GM19240 (cell line): ENCODE results near the gene A1BG.
A peak's percentile ranks its signal among the peaks of the same experiment; 100 is the strongest.
"Not testable (repeated sequence)": the region's sequence is repeated elsewhere in the genome, so short reads cannot be mapped to it uniquely, and the experiment has no call there.

ENCODE experiments used
- DNase-seq: peaks from one replicate; pipeline ENCODE4 v3.0.0; 2011; ENCODE audit warnings: low spot score; ENCODE audit not compliant: insufficient read length

The A1BG gene

GRCh38 chr19:58336820-58337219 is 16.5 kb downstream of the A1BG start:
- DNase-seq, result no peak

GRCh38 chr19:58336216-58336615 is 17.1 kb downstream of the A1BG start:
- DNase-seq, result no peak

GRCh38 chr19:58335630-58336029 is 17.7 kb downstream of the A1BG start:
- DNase-seq, result no peak

GRCh38 chr19:58334691-58335249 is 18.5 kb downstream of the A1BG start:
- DNase-seq, result no peak

- no peak for DNase-seq
These were observed 20.6 kb downstream of the A1BG start for GRCh38 chr19:58332697-58333096.

- DNase-seq, result no peak
These were observed 22.8 kb downstream of the A1BG start for GRCh38 chr19:58330458-58330857.

GRCh38 chr19:58328999-58329398 is 24.3 kb downstream of the A1BG start:
- no peak for DNase-seq

- peak; percentile 93 for DNase-seq
These were observed 26.2 kb downstream of the A1BG start, which contains the start of gene ZSCAN22 for GRCh38 chr19:58326914-58327726. ZSCAN22 (plus strand) TSS chr19:58326994; CDS start chr19:58334803, 7,809 bp downstream.

GRCh38 chr19:58326501-58326913 is 26.8 kb downstream of the A1BG start:
- DNase-seq, result no peak

- DNase-seq, result no peak
These were observed 27.8 kb downstream of the A1BG start for GRCh38 chr19:58325311-58326022.

GRCh38 chr19:58319241-58319640 is 34.1 kb downstream of the A1BG start:
- no peak for DNase-seq

- DNase-seq, result no peak
These were observed 35.0 kb downstream of the A1BG start for GRCh38 chr19:58318297-58318696.

- DNase-seq, result no peak
These were observed 35.7 kb downstream of the A1BG start for GRCh38 chr19:58317476-58318072.

- no peak for DNase-seq
These were observed 37.7 kb downstream of the A1BG start for GRCh38 chr19:58315580-58315979.

GRCh38 chr19:58311345-58311865 is 41.9 kb downstream of the A1BG start:
- DNase-seq, result no peak

GRCh38 chr19:58310685-58311084 is 42.6 kb downstream of the A1BG start:
- DNase-seq, result not testable (repeated sequence)

GRCh38 chr19:58307736-58308135 is 45.6 kb downstream of the A1BG start:
- DNase-seq, result no peak

- no peak for DNase-seq
These were observed 47.4 kb downstream of the A1BG start for GRCh38 chr19:58305932-58306323.

- peak; percentile 96 for DNase-seq
These were observed 48.0 kb downstream of the A1BG start, which contains the start of gene ERVK3-1 for GRCh38 chr19:58305065-58305931. ERVK3-1 (plus strand) TSS chr19:58305377; CDS start chr19:58312169, 6,792 bp downstream.

- DNase-seq, result no peak
These were observed 48.6 kb downstream of the A1BG start for GRCh38 chr19:58304748-58305064.

- no peak for DNase-seq
These were observed 49.0 kb downstream of the A1BG start for GRCh38 chr19:58304255-58304654.
